GM12892 (cell line): ENCODE results near the gene IGFL3.

Experiments used
- POLR2A ChIP-seq: IDR thresholded peaks from 2 replicates; pipeline ENCODE4 v1.6.1; 2011; ENCODE audit warnings: low read depth, low read length, control low read depth
- POLR2AphosphoS5 ChIP-seq: IDR thresholded peaks from 2 replicates; pipeline ENCODE4 v1.6.1; 2011; ENCODE audit warnings: low read depth, low read length, control low read depth
- TAF1 ChIP-seq: IDR thresholded peaks from 2 replicates; pipeline ENCODE4 v1.6.1; 2011; ENCODE audit warnings: low read depth, mild to moderate bottlenecking, control low read depth, low read length, borderline replicate concordance

- no peak for TF ChIP-seq POLR2A
- no peak for TF ChIP-seq POLR2AphosphoS5
- TF ChIP-seq TAF1: no peak
These were observed 13.5 kb upstream of the IGFL3 start for GRCh38 chr19:46137915-46138473.
